NK-92 (cell line): ENCODE results near the gene MAPK8IP3.
"Not testable (repeated sequence)": the region's sequence is repeated elsewhere in the genome, so short reads cannot be mapped to it uniquely, and the experiment has no call there.

Experiments
- DNase-seq: peaks from one replicate; lab custom pipeline; 2025; ENCODE audit not compliant: unreplicated experiment; lab: John Stamatoyannopoulos, UW

MAPK8IP3 gene

DNA sequence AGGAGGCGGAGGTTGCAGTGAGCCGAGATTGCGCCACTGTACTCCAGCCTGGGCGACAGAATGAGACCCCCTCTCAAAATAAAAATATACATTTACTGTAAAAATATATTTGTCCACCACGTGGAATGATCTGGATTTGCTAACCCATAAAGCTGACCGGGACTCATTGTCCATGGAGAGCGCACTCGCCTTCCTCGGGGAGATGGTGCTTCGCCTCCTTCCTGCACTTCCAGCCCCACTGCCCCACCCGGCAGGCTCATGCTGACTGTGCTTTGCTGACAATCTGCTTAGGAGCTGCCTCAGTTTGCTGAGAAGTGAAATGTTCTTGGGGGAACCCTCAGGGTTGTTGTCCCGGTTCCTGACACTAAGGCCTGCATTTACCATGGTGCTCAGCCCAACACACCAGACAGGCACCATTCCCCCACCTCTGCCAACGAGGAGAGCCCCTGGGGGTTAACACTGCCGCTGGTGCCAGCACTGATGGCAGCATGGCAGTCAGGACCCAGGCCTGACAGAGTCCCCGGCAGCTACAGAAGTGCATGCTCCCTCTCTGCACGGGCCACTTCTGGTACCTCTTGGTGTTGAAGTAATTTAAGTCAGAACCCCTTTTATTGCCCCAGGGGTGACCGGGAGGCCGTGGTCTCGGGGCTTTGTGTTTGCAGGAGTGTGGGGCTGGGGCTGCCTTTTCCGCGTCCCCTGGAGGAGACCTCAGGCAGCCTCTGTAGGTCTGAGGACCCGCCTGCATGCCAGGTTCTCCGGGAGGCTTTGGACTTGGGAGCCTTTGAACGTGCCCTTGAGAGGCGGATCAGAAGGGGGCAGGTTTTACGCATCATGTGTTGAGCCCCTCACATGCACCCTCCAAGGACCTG, 79.2 kb downstream of the MAPK8IP3 start:
- no peak for DNase-seq

DNA sequence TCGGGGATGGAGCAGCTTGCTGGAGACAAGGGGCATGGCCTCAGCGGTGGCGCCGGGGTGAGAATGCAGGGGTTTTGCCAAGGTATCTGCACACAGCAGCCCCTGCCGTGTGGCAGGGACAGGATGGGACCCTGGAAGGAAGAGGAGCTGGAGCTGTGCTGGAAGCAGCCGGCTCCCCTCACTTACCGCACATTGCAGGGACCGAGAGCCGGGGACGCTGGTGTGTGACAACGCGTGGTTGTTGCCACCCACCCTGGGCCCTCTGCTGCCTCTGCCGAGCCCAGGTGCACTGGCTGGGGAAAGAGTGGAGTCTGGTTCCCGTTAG, 79.8 kb downstream of the MAPK8IP3 start:
- no peak for DNase-seq

DNA sequence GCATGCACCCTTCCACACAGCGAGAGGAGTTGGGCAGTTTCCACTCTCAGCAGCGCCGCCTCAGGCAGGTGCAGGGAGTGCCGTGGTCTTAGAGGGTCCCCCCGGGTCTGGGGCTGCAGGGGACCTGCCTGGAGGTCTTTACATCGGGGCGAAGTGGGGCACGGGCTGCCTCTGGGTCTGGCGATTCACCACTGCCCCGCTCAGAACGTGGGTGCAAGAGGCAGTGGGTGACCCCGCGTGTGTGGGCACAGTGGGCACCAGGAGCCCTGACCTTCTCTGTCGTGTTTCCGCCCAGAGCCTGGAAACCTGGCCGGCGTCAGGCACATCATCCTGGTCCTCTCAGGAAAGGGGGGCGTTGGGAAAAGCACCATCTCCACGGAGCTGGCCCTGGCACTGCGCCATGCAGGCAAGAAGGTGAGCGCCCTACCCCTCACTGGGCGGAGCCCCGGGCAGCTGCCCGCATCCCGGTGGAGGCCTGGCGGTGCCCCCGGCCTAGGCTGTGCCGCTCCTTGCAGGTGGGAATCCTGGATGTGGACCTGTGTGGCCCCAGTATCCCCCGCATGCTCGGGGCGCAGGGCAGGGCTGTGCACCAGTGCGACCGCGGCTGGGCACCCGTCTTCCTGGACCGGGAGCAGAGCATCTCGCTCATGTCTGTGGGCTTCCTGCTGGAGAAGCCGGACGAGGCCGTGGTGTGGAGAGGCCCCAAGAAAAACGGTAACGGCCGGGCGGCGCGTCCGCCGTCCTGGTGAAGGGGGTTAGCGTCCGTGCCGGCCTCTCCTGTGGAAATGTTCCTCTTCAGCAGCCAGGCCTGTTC, 80.5 kb downstream of the MAPK8IP3 start:
- DNase-seq, result no peak

DNA sequence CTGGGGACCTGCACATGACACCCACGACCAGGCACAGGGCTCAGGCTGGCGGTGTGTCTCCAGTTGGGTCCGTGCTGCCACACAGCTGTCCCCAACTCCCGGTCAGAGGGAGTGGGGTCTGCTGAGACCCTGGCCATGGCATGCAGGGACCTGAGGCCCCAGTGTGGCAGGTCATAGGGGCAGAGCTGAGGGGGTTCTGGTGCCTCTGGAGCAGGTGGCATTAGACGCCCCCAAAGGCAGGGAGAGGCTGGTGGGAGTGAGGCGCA, 81.0 kb downstream of the MAPK8IP3 start:
- no peak for DNase-seq

DNA sequence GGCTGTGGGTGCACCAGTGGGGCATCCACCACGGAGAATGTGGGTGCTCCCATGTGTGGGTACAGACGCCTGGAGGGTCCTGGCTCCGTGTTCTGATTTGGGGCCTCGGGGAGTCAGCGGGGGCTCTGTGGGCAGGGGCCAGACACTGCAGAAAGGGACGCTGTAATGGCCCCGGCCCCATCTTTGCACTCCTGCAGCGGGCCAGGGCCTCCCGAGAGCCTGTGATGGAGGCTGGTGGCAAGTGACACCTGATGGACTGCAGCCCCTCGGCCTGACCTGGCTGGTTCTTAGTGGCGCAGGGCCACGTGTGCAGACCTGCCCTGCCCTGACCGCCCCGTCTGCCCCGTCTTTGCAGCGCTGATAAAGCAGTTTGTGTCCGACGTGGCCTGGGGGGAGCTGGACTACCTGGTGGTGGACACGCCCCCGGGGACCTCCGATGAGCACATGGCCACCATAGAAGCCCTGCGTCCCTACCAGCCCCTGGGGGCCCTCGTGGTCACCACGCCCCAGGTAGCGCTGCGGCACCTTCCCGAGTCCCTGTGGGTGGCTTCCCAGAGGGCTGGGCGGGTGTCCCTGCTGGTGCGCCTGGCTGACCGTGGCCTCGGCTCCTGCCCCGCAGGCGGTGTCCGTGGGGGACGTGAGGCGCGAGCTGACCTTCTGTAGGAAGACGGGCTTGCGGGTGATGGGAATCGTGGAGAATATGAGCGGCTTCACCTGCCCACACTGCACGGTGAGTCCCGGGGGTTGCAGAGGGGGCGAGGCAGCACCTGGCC, 81.5 kb downstream of the MAPK8IP3 start:
- no peak for DNase-seq

DNA sequence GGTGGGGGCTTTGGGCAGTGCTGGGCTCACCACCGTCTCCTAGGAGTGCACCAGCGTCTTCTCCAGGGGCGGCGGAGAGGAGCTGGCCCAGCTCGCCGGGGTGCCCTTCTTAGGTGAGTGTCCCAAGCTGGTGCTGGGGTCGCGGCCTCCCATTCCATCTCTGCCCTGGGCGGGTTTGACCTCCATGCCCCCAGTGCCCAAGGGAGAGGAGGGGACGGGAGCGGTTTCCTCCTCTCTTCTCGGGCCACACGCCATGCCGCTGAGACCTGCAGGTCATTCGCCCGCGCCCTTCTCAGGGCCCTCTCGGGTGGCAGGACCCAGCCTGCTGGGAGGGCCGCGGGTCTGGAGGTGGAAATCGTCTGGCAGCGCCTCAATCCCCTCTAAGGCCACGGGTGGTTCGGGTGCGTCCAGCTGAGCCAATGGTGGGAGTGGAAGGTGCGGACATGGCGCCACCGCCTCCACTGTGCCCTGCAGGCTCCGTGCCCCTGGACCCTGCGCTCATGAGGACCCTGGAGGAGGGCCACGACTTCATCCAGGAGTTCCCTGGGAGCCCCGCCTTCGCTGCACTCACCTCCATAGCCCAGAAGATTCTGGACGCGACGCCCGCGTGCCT, 82.2 kb downstream of the MAPK8IP3 start:
- DNase-seq, result no peak

DNA sequence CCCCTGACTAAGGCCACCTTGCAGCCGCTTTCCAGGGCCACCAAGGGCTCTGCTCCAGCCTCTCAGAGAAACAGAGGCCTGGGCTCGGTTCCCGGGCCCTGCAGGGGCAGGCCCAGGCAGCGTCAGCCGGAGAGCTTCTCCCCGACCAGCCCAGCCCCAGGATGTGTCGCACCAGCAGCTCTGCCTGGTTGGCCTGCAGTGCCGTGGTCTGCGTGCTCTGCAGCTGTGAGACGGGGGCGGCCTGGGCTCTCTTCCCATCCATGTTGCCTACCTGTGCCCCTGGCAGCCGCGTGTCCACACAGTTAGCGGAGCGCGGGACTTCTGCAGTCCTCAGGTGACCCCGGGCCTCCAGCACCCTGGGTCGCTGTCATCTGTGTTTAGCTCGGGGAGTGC, 82.7 kb downstream of the MAPK8IP3 start:
- no peak for DNase-seq

DNA sequence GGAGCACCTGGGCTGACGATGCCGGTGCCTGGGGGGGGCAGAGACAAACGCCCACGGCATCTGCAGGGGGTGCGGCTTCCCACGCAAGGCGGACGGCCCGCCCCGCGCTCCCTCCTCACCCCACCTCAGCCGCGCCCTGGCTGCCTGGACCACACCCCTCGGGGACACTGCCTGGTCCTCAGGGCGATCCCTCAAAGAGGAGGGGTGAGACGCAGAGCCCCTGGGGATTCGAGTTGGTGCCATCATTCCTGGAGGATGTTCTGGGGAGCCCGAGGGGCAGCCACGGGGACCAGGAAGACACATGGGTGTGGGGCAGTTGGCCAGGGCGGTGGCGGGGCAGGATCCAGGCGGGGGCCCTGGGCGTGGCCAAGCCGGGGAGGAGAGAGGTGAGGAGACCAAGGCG, 83.6 kb downstream of the MAPK8IP3 start:
- no peak for DNase-seq

DNA sequence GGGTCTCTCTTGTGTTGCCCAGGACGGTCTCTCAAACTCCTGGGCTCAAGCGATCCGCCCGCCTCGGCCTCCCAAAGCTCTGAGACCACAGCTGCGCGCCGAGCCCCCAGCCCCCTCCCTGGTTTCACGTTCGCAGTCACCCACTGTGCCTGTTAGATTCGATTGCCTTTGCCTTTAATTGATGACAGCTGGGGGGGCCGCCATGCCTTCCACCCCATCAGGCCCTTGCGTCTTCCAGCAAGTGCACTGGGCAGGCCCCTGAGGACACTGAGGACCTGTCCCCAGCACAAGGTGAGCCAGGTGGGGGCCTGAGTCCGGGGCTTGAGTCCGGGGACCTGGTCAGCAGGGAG, 84.2 kb downstream of the MAPK8IP3 start:
- DNase-seq, result no peak

DNA sequence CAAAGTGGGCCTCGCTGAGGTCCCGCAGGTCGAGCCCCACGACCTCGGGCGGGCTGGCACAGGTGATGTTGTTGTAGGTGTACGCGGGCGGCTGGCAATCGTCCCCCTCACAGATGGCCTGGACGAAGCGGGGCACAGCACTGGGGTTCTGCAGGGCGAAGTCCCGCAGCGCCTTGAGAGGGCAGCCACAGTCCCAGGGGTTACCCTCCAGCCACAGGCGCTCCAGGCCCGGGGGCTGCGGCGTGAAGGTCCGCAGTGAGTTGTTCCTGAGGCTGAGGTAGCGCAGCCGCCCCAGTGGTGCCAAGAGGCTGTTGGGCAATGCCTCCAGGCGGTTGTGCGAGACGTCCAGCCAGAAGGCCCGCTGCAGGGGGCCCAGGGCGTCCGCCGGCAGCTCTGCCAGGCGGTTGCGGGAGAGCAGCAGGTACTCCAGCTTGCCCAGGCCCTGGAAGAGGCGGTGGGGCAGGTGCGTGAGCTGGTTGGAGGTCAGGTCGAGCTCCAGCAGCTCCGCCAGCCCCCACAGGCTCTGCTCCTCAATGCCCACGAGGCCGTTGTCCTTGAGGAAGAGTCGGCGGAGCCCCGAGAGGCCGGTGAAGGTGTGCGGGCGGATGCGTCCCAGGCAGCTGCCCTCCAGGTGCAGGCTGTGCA, 84.7 kb downstream of the MAPK8IP3 start:
- no peak for DNase-seq

DNA sequence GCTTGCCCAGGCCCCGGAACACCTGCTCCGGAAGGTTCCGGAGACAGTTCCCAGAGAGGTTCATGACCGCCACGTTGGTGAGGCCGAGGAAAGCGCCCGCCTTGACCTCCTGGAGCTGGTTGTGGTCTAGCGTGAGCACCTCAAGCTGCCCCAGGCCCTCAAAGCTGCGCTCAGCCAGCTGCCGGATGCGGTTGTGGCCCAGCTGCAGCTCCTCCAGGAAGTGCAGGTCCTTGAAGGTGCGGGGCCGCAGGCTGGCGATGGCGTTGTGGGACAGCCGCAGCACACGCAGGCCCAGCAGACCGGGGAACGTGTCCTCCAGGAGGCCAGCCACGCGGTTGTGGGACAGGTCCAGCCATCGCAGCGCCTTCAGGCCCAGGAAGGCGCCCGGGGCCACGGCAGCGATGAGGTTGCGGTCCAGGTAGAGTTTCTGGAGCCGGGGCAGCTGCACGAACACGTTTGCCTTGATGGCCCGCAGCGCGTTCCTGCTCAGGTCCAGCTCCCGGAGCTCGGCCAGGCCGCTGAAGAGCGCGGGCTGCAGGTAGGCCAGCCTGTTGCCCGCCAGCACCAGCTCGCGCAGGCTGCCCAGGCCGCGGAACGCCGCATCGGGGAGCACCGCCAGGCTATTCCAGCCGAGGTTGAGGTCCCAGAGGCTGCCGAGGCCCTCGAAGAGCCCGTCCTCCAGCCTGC, 85.4 kb downstream of the MAPK8IP3 start:
- DNase-seq, result no peak

DNA sequence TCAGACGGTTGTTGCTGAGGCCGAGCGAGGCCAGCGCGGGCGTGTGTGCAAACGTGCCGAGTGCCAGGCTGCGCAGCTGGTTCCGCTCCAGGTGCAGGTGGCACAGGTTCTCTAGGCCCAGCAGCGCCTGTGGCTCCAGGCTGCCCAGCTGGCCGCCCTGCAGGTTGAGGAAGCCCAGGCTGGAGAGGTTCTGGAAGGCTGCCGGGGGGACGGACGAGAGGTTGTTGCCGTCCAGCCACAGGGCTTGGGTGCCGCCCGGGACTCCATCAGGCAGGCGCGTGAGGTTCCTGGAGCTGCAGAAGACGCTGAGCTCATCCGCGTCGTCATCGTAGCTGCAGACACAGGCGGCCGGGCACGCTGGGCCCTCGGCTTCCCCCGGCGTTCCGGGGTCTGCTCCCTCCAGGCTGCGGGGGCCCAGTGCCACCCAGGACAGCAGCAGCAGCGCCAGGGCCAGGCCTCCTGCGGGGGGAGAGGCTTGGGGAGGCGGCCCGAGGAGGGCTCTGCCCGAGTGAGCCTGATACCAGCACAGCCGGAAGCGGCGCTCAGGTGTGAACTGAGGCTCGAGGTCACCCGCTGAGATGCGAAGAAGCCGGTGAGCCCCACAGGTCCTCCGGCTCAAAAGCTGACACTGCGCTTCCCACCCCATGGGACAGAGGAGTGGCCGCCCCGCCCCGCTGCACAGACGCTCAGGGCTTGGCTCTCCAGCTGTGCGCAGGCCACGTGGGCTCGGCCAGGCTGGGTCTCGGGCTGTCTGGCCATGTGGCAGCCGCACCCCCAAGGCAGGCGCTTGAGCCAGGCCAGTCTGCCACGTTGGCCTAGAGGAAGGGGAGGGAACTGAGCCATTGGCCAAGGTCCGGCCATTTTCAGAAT, 86.2 kb downstream of the MAPK8IP3 start:
- no peak for DNase-seq

DNA sequence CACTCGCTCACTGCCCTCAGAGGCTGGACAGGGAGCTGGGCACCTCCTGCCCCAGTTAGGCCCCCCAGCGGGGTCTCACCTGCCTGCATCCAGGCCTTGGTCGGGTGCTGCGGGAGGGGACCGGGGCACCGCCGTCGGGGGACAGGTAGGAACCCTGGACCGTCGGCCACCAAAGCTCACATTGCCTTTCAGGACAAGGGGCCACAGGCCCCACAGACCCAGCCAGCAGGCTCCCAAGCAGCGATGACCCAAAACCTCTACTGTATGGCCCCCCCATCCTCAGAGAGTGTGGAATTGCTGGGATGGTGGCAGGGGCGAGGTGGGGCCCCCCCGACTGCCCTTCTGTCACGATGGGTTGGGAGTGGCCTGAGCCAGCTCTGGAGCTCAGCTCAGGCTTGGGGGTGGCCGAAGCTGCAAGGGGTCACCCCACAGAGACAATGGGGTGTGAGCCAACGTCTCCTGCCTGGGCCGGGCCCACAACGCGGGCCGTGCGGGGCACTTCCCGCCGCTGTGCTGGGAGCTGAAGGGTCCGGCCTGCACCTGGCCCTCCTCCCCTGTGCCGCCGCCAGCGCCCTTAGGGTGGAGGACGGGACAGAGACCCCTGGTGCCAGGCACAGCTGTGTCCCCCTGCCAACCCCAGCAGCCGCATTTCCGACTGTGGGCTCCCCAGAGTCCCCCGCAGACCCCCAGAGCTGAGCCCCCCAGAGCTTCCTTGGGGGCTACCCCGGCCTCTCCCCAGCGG, 87.0 kb downstream of the MAPK8IP3 start:
- DNase-seq, result no peak

DNA sequence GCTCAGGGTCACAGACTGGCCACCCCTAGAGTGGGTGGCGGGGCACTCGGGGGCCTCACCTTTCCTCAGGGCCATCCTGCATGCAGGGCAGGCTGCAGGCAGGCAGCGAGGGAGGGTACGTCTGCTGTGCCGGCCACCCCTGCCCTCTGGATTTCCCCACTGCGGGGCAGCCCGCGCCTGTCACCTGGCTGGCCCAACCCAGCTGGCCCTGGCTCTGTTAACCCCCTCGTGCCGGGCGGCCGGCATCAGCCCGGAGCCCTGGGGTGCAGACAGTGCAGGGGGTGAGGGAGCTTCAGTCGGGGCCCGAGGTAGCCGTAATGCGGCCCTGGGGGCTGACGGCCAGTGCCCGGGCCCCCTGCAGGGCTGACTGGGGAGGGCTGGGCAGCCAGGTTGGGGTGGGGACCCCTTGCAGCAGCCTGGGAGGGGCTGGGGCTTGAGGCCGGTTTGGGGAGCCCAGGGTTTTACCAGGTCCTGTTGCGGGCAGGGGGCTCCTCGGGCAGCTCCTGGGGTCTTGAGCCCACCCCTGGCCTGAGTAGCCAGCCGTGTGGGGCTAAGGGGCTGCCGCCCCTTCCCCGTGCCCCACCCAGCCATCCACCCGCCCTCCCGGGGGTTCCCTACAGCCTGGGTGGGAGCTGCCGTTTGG, 87.7 kb downstream of the MAPK8IP3 start, which contains the start of gene IGFALS:
Gene IGFALS (minus strand): TSS at position 128 of the 643 bp plus-strand sequence. CDS start 53 bp downstream, at position 75.
- DNase-seq, result no peak

DNA sequence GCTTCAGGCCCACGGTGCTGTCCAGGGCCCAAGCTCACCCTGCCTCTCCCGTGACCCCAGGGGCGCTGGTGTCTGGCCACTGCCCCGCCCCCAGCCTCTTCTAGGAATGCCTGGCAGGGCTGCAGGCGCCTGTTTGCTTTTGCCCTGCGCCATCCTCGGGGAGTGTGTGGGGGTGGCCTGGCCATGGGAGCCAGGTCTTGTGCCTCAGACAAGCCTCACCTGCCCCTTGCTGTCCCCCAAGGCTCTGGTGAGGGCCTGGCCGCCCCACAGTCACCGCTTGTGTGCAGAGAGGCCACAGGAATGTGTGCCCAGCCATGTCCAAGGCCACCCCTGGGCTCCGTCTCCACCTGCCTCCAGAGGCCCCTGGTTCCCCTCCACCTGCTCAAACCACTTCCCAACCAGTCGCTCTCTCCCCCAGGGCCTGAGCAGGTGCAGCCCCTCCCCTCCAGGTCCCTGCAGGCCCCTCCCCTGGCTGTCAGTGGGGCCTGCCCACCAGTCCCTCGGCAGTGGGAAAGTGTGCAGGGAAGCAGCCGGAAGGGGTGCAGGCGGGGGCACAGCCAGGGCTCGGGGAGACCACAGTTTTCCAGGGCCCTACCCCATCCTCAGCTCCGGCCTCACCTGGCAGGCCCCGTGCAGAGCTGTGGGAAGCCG, 88.4 kb downstream of the MAPK8IP3 start:
- DNase-seq, result no peak

DNA sequence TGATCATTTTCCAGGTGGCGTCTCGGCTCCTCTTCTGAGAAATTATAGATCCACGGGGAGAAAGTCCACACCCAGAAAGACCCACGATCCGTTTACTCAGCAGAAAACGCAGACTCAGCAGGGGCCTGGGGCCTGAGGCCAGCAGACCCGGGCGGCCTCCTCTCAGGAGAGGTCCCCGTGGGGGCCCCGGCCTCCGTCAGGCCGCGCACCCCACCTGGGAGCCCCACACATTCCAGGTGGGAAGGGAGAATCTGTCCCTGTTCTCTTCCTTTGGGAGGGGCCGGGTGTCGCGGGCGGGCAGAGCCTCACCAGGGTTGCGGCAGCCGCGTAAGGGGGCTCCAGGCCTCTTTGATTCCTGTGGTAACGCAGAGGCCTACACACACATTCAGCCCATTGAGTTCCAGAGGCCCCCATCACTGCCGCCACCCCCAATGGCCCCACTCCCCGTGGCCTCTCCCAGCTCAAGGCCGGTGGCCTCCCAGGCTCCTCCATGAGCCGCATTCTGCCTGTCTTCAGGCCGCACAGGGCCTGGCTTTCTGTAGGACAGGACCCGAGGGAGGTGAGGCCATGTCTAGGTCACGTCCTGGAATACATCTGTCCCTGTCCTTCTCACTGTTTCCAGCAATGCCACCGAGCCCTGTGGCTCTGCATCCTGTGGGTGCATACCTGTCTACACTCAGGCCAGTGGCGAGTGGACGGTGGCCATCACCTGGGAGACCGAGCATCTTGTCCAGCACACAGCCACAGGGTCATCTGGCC, 89.1 kb downstream of the MAPK8IP3 start:
- DNase-seq, result no peak

DNA sequence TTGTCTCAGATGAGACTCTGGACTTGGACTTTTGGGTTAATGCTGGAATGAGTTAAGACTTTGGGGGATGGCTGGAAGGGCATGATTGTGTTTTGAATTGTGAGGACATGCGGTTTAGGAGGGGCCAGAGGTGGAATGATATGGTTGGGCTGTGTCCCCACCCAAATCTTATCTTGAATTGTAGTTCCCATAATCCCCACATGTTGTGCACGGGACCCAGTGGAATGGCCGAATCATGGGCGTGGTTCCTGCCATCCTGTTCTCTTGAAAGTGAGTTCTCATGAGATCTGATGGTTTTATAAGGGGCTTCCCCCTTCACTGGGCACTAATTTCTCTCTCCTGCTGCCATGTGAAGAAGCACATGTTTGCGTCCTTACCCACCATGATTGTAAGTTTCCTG, 93.3 kb downstream of the MAPK8IP3 start:
- not testable (repeated sequence) for DNase-seq
